H1 (cell line): ENCODE results near the gene SPOCK2.

Experiments
- EP300 ChIP-seq, 2 experiments: IDR thresholded peaks; 1 replicate in 1 of 2; 2 replicates in 1 of 2; pipeline ENCODE4 v1.6.1; 2011 to 2012; ENCODE audit warnings: low read depth in 2 of 2, low read length in 2 of 2, mild to moderate bottlenecking in 2 of 2, borderline replicate concordance in 1 of 2, inconsistent platforms in 1 of 2, moderate library complexity in 1 of 2
- EZH2 ChIP-seq: fragments of 200-600 bp; sonication (generic); IDR thresholded peaks from 2 replicates; pipeline ENCODE4 v1.7.1; 2012; ENCODE audit warnings: low read depth, mild to moderate bottlenecking, moderate library complexity, low read length, inconsistent platforms; ENCODE audit not compliant: severe bottlenecking
- KDM5A ChIP-seq: fragments of 200-600 bp; IDR thresholded peaks from 2 replicates; pipeline ENCODE4 v1.7.1; 2012; ENCODE audit warnings: mild to moderate bottlenecking, low read length, inconsistent platforms, mixed read lengths
- MAFK ChIP-seq: IDR thresholded peaks from 2 replicates; pipeline ENCODE4 v1.6.1; 2012; ENCODE audit warnings: low read depth, mild to moderate bottlenecking, improper control_type of control experiment, low read length
- POLR2A ChIP-seq, 2 experiments: IDR thresholded peaks; 1 replicate in 1 of 2; 2 replicates in 1 of 2; pipeline ENCODE4 v1.6.1; 2011; ENCODE audit warnings: low read depth in 2 of 2, low read length in 2 of 2, mild to moderate bottlenecking in 2 of 2; ENCODE audit errors: control extremely low read depth in 1 of 2
- POLR2AphosphoS5 ChIP-seq: IDR thresholded peaks from 2 replicates; pipeline ENCODE4 v1.6.1; 2011; ENCODE audit warnings: low read depth, low read length
- RNF2 ChIP-seq: fragments of 200-900, 300-1000 bp; sonication (generic); IDR thresholded peaks from 2 replicates; pipeline ENCODE4 v1.7.1; 2016; ENCODE audit warnings: borderline replicate concordance, low read depth, mild to moderate bottlenecking, antibody characterized with exemption, low read length; ENCODE audit not compliant: poor library complexity, severe bottlenecking; ENCODE audit errors: missing control alignments
- TAF1 ChIP-seq: IDR thresholded peaks from 2 replicates; pipeline ENCODE4 v1.6.1; 2011; ENCODE audit warnings: mild to moderate bottlenecking, low read depth, low read length
- TBP ChIP-seq: IDR thresholded peaks from 2 replicates; pipeline ENCODE4 v1.6.1; 2011; ENCODE audit warnings: low read depth, low read length, improper control_type of control experiment
- TCF12 ChIP-seq: IDR thresholded peaks from 2 replicates; pipeline ENCODE4 v1.6.1; 2011; ENCODE audit warnings: low read depth, mild to moderate bottlenecking, low read length
- TF ChIP-seq, protein P1 (sequence below): IDR thresholded peaks from 2 replicates; pipeline ENCODE4 v1.6.1; 2011; ENCODE audit warnings: low read depth, mild to moderate bottlenecking, low read length; ENCODE audit not compliant: insufficient read depth
- TF ChIP-seq, protein P2 (sequence below), 3 experiments: IDR thresholded peaks; 1 replicate in 2 of 3; 2 replicates in 1 of 3; pipeline versions ENCODE4 v1.5.1 to v1.6.1; 2011; ENCODE audit warnings: low read length in 3 of 3, mild to moderate bottlenecking in 3 of 3, inconsistent platforms in 2 of 3, low read depth in 1 of 3, moderate library complexity in 1 of 3; ENCODE audit not compliant: insufficient read depth in 1 of 3; ENCODE audit errors: control extremely low read depth in 1 of 3
- TF ChIP-seq, protein P3 (sequence below): IDR thresholded peaks from 2 replicates; pipeline ENCODE4 v1.6.1; 2012; ENCODE audit warnings: inconsistent platforms

DNA sequence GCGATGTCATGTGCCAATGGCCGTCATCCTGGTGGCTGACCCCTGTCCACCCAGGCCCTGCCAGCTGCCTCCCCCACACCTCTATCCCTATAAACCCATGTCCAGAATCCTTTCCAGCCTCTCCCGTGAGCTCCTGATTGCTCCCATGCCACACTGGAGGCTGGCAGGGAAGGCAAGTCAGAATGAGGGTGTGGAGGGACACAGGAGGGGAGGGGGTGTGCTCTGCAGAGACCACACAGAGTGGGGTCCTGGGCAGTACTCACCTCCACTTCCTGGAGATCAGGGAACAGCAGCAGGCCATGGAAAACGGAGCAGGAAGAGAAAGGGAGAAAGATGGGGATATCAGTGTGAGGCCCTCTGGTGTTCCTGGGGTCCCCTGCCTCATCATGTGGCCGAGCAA lies 15.7 kb downstream of the SPOCK2 start:
- TF ChIP-seq, protein P1, sequence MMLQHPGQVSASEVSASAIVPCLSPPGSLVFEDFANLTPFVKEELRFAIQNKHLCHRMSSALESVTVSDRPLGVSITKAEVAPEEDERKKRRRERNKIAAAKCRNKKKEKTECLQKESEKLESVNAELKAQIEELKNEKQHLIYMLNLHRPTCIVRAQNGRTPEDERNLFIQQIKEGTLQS: no peak
- TF ChIP-seq MAFK (no peak), EP300 (IDR thresholded peaks at IDR 0.05; ENCODE audit: borderline replicate concordance in 1 of 2, low read depth in 2 of 2, low read length in 2 of 2) (no peak), KDM5A (no peak), EZH2 (no peak), POLR2AphosphoS5 (no peak), TAF1 (no peak), TCF12 (no peak), RNF2 (no peak), POLR2A (IDR thresholded peaks at IDR 0.05; ENCODE audit: control extremely low read depth in 1 of 2, low read depth in 2 of 2, low read length in 2 of 2) (no peak), TBP (no peak)
- TF ChIP-seq, protein P2, sequence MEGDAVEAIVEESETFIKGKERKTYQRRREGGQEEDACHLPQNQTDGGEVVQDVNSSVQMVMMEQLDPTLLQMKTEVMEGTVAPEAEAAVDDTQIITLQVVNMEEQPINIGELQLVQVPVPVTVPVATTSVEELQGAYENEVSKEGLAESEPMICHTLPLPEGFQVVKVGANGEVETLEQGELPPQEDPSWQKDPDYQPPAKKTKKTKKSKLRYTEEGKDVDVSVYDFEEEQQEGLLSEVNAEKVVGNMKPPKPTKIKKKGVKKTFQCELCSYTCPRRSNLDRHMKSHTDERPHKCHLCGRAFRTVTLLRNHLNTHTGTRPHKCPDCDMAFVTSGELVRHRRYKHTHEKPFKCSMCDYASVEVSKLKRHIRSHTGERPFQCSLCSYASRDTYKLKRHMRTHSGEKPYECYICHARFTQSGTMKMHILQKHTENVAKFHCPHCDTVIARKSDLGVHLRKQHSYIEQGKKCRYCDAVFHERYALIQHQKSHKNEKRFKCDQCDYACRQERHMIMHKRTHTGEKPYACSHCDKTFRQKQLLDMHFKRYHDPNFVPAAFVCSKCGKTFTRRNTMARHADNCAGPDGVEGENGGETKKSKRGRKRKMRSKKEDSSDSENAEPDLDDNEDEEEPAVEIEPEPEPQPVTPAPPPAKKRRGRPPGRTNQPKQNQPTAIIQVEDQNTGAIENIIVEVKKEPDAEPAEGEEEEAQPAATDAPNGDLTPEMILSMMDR (IDR thresholded peaks at IDR 0.05; ENCODE audit: control extremely low read depth in 1 of 3, insufficient read depth in 1 of 3, low read depth in 1 of 3, low read length in 3 of 3): no peak
- TF ChIP-seq, protein P3, sequence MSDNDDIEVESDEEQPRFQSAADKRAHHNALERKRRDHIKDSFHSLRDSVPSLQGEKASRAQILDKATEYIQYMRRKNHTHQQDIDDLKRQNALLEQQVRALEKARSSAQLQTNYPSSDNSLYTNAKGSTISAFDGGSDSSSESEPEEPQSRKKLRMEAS: no peak
